HS-27A (cell line): ENCODE measurements around the gene BICC1.

Source experiments
- DNase-seq: peaks from one replicate; pipeline ENCODE4 v3.0.0-alpha.2; 2012; ENCODE audit warnings: low read depth, missing footprints

BICC1 gene, protein sequence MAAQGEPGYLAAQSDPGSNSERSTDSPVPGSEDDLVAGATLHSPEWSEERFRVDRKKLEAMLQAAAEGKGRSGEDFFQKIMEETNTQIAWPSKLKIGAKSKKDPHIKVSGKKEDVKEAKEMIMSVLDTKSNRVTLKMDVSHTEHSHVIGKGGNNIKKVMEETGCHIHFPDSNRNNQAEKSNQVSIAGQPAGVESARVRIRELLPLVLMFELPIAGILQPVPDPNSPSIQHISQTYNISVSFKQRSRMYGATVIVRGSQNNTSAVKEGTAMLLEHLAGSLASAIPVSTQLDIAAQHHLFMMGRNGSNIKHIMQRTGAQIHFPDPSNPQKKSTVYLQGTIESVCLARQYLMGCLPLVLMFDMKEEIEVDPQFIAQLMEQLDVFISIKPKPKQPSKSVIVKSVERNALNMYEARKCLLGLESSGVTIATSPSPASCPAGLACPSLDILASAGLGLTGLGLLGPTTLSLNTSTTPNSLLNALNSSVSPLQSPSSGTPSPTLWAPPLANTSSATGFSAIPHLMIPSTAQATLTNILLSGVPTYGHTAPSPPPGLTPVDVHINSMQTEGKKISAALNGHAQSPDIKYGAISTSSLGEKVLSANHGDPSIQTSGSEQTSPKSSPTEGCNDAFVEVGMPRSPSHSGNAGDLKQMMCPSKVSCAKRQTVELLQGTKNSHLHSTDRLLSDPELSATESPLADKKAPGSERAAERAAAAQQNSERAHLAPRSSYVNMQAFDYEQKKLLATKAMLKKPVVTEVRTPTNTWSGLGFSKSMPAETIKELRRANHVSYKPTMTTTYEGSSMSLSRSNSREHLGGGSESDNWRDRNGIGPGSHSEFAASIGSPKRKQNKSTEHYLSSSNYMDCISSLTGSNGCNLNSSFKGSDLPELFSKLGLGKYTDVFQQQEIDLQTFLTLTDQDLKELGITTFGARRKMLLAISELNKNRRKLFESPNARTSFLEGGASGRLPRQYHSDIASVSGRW

GRCh38 chr10:58512491-58513187 is at the start of gene BICC1:
TSS of gene BICC1 (plus strand) at chr10:58512872. CDS start at chr10:58513144, 272 bp downstream.
- no peak for DNase-seq

- DNase-seq, result no peak
These were observed 47.7 kb upstream of the BICC1 start for GRCh38 chr10:58464956-58465355.

- DNase-seq, result no peak
These were observed 47.0 kb upstream of the BICC1 start for GRCh38 chr10:58465629-58466028.

- no peak for DNase-seq
These were observed 44.6 kb upstream of the BICC1 start for GRCh38 chr10:58467931-58468635.

- no peak for DNase-seq
These were observed 38.7 kb upstream of the BICC1 start for GRCh38 chr10:58473976-58474375.

- DNase-seq, result no peak
These were observed 37.1 kb upstream of the BICC1 start for GRCh38 chr10:58475322-58476277.

GRCh38 chr10:58477122-58477521 is 35.5 kb upstream of the BICC1 start:
- no peak for DNase-seq

DNA sequence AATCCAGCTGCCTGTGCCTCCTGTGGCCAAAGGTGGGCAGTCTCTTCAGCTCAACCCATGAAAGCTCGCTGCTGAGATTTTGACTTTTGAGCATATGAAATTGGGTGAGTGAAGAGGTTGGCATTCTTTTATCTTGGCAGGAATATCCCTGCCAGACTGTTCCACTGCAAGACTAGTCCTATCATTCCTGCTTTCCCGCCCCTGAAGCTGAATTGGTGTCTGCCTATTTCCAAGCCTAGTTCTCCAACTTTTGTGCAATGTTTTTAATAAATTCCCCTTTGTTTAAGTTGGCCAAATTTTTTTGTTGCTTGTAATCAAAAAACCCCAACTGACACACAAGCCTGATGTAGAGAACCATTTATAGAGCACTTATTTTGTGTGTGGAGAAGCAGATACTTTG is 34.8 kb upstream of the BICC1 start:
- DNase-seq, result no peak

- DNase-seq, result no peak
These were observed 33.6 kb upstream of the BICC1 start for GRCh38 chr10:58479045-58479444.

DNA sequence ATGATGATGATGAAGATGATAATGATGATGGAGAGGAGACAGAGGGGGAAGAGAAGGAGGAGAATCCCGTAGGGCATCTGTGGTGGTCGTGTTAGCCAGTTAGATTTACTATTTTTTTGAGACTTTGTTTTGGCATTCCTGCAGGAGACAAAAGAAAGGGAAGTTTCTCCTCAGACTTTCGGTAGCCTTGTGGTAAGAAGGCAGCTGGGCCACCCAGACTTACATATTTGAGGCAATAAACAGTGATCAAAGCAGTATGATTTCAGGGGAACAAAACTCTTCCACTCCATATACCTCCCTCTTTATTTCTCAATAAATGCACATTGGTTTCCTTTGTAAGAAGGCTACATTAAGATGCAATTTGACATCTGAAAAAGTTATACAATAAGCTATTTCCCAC is 32.4 kb upstream of the BICC1 start:
- DNase-seq, result no peak

- no peak for DNase-seq
These were observed 31.0 kb upstream of the BICC1 start for GRCh38 chr10:58481569-58482109.

- no peak for DNase-seq
These were observed 25.9 kb upstream of the BICC1 start for GRCh38 chr10:58486821-58487220.

GRCh38 chr10:58488921-58489320 is 23.8 kb upstream of the BICC1 start:
- no peak for DNase-seq

DNA sequence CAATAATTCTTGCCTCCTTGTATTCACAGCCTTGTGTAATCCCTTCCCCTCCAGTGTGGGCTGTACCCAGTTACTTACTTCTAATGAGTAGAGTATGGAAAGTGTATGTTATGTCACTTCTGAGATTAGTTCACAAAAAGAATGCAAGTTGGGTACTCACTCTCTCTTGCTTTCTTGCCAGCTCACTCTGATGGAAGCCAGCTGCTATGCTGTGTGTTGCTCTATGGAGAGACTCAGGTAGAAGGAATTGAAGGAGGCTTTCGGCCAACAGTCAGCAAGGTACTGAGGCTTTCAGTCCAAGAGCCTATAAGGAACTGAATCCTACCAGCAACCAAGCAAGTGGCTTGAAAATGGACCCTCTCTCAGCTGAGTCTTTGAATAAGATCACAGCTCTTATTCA is 9.7 kb upstream of the BICC1 start:
- DNase-seq, result no peak

GRCh38 chr10:58508316-58508715 is 4.4 kb upstream of the BICC1 start:
- no peak for DNase-seq

- no peak for DNase-seq
These were observed 744 bp upstream of the BICC1 start for GRCh38 chr10:58511765-58512490.

- DNase-seq, result no peak
These were observed 777 bp downstream of the BICC1 start for GRCh38 chr10:58513188-58514110.

DNA sequence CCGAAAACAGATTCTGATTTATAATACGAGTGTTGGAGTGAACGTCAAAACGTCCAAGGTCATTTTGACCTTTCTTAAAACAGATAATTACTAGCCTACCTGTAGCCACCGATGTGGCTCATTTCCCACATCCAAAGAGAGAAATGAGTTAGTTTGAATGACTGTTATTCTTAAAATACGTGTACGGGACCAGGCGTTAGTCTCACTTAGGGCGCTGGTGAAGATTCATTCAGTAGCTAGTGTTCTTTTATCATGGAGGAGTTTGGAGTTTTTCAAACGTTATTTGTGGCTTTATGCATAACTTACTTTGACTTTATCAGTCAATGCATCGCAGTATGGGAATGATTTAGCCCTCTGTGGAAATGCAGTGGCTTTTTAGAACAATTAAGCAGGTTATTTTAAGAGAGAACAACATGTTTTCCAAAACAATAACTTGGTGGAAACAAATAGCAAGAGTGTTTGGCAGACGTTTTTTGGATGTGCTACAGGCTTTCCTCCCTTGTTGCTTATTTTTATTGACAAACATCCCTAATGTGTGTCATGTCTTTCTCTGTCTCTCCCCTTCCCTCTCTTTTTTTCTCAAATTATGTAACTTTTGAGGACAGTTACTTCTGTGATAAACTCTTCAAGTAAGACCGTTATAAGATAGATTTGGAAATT is 1.6 kb downstream of the BICC1 start:
- no peak for DNase-seq
